ENCODE results near the gene ARFIP2.

The ARFIP2 gene

GRCh38 chr11:6482441-6482840 is 1.3 kb upstream of the ARFIP2 start:
- no peak for DNase-seq (ENCODE audit: low spot score)

GRCh38 chr11:6481924-6482275 is 769 bp upstream of the ARFIP2 start:
- DNase-seq (ENCODE audit: low spot score), result no peak

- no peak for DNase-seq (ENCODE audit: low spot score)
Measured at GRCh38 chr11:6480299-6480914, 724 bp downstream of the ARFIP2 start.

- no peak for DNase-seq (ENCODE audit: low spot score)
Measured at GRCh38 chr11:6476571-6476970, 4.6 kb downstream of the ARFIP2 start.

GRCh38 chr11:6475936-6476335 is 5.2 kb downstream of the ARFIP2 start:
- DNase-seq (ENCODE audit: low spot score), result peak; percentile 14

DNA sequence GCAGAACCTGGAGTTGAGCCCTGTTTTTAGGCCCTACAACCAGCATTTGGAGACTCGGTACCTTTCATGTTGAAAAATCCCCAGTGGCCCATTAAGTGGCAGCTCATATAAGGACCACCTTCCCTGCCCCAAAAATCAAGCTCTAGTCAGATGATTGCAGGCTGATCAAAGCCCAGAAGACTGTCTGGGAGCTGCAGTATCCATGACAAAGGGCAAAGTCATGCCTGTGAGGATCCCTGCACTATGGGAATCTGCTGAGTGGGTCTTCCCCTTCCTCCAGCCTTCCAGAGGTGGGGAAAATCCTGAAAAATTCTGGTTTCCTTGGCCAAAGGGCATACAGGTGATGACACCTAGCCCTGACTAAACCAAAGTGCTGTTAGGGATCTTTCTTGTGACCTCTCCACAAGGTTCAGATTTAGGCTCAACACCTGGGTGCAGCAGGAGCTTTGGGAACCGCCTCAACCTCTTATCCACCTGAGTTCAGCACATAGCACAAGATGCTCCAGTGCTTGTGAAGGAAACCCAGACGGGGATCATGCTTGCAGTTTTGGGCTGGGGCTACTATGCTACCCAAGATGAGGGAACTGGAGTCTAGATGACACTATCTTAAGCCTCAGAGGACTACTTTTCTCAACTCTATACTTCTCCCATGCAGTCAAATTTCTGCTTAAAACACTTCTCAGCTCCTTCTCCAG is 6.2 kb downstream of the ARFIP2 start:
- DNase-seq (ENCODE audit: low spot score), result no peak

- no peak for DNase-seq (ENCODE audit: low spot score)
Measured at GRCh38 chr11:6474413-6474792, 6.7 kb downstream of the ARFIP2 start.

DNA sequence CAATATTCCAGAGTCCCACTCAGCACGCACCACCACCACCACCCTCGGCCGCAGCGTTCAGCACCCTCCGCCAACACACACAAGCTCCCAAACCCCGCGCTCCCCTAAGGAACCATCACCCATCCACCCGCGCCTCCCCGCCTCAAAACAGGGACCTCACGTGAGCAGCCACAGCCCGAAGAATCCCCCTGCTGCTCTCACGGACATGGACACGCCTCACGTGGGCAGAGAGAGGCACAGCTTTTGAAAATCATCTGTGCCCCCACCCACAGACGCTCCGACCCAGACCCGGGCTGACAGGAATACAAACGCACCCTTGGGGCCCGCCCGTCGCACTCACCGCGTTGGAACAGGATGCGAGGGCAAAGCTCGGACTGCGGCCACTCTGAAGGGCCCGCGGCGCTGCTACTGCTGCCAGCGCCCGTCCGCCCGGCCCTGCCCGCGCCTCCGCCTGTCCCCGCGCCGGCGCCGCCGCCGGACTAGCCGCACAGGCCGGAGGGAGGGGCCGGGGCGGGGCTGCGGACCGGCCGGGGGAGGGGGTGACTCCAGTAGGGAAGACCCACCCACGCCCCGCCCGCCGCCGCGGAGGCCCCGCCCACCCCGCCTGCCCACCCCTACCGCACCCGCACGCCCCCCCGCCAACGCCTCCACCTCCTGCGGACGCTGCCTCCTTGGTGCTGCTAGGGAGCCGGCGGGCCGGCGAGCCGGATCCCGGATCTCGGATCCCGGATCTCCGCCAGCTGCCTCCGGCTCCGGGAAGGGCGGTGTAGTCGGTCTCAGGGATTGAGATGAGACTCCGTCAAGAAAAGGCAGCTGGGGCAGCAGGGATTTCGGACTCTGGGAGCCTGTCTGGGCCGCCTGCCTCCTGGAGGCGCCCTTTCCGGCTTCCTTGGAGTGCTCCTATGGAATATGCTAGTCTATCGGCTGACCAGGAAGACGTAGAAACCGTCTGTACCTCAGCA is 7.4 kb downstream of the ARFIP2 start, which contains the start of gene TRIM3:
Gene TRIM3, minus strand, starts transcription at position 491 of the 962 bp plus-strand sequence. CDS start 8,246 bp downstream, outside the sequence.
- peak; percentile 78 for DNase-seq (ENCODE audit: low spot score)

DNA sequence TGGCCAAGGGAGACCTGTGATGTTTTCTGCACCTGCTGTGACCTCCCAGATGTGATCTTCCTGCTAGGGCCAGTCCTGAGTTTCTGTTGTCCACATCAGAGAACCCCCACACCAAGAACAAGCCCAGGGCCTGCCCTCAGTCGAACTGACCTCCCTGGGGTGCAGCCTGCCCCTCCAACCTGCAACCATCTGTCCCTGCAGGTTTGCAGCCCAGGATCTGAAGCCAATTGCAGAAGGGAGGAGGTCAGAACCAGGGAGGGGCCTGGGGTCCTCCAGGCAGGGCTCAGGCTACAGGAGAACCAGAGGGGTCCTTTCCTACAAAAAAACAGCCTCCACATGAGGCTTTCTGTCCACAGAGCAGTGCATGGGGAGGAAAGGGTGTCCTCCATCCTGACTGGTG is 8.2 kb downstream of the ARFIP2 start:
- DNase-seq (ENCODE audit: low spot score), result no peak

GRCh38 chr11:6469599-6469998 is 11.5 kb downstream of the ARFIP2 start:
- DNase-seq (ENCODE audit: low spot score), result no peak

- DNase-seq (ENCODE audit: low spot score), result peak; percentile 20
Measured at GRCh38 chr11:6468712-6469495, 12.2 kb downstream of the ARFIP2 start.

DNA sequence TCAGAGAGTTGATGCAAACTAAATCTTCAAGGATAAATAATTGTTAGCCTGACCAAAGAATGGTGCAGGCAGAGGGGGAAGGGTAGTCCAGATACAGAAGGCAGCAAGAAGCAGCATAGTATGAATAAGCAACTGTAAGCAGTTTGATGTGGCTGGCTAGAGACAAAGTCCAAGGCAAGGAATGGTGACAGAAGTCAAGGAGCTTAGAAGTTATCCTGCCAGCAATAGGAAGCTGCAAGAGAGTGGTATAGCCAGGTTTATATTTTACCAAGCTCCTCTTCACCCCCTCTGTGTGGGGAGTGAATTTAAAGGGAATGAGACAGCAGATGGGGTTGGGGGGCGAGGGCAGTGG is 22.1 kb downstream of the ARFIP2 start:
- DNase-seq (ENCODE audit: low spot score), result no peak

- DNase-seq (ENCODE audit: low spot score), result no peak
Measured at GRCh38 chr11:6458352-6459098, 22.6 kb downstream of the ARFIP2 start.

- no peak for DNase-seq (ENCODE audit: low spot score)
Measured at GRCh38 chr11:6457581-6458320, 23.4 kb downstream of the ARFIP2 start.

- no peak for DNase-seq (ENCODE audit: low spot score)
Measured at GRCh38 chr11:6456361-6457073, 24.6 kb downstream of the ARFIP2 start.

GRCh38 chr11:6455070-6455469 is 26.1 kb downstream of the ARFIP2 start:
- DNase-seq (ENCODE audit: low spot score), result no peak

GRCh38 chr11:6453152-6453551 is 28.0 kb downstream of the ARFIP2 start:
- DNase-seq (ENCODE audit: low spot score), result no peak

DNA sequence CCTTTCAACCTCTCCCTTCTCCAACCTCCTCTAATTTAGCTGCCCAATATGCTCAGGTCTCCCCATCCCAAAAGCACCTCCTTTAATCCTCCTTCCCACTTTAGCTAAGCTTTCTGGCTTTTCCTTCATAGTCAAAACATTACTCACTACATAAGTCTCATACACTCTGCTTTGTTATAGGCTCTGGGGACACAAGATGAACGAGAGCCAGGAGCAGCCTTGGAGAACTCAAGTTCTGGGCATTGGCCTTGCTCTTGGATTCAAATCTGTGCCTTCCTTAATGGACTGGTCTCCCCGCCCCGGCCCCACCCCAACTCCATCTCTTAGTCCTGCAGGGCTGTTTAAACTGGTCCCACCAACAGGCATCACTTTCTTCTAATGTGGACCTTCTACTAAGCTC is 28.9 kb downstream of the ARFIP2 start:
- DNase-seq (ENCODE audit: low spot score), result no peak

- DNase-seq (ENCODE audit: low spot score), result no peak
Measured at GRCh38 chr11:6448574-6448973, 32.6 kb downstream of the ARFIP2 start.

All from SW480 (cell line).